Nucleus accumbens (tissue), 56 donors: ENCODE data around the gene LFNG.
A peak's percentile ranks its signal among the peaks of the same experiment; 100 is the strongest.

ENCODE experiments used
- DNase-seq, 56 donors: peaks; one replicate each; lab custom pipeline; 2025; lab: John Stamatoyannopoulos, UW

The LFNG gene

DNA sequence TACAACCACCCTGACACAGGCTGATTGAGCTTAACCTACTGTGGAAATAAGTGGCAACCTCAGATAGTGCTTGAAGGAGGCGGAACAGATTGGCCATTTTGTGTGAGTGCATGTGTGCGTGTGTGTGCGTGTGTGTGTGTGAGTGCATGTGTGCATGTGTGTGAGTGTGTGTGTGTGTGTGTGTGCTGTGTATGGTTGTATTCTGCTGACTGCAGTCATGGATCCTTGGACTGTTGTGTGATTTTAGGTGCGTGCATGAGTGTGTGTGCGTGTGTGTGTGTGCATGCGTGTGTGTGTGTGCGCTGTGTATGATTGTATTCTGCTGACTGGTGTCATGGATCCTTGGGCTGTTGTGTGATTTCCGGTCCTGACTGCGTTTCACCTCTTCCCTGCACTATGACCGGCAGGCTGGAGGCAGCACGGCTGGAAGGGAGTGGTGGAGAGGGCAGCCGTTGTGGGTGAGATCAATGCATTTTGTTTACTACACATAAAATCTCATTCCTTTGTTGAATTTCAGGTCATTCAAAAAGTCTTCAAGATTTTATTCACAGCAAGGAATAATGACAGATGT is 45.5 kb downstream of the LFNG start:
- DNase-seq, result no peak

DNA sequence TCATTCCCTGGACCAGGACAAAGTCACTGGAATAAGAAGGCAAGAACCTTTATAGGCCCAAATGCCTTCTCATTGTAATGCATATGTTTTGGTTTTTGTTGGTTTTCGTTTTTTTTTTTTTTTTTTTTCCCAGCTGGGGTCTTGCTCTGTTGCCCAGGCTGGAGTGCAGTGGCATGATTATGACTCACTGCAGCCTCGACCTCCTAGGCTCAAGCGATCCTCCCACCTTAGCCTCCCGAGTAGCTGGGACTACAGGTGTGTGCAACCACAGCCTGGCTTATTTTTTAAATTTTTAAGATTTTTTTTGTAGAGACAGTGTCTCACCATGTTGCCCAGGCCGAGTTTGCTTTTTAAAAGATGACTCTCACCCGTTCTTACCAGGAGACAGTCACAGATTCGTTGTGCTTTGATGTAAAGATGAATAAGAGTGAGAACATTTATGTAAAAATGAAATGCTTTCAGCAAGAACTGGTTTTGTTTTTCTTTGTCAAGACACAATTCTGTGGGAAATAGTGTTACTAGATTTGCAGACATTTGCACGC is 46.8 kb downstream of the LFNG start:
- DNase-seq, result no peak

DNA sequence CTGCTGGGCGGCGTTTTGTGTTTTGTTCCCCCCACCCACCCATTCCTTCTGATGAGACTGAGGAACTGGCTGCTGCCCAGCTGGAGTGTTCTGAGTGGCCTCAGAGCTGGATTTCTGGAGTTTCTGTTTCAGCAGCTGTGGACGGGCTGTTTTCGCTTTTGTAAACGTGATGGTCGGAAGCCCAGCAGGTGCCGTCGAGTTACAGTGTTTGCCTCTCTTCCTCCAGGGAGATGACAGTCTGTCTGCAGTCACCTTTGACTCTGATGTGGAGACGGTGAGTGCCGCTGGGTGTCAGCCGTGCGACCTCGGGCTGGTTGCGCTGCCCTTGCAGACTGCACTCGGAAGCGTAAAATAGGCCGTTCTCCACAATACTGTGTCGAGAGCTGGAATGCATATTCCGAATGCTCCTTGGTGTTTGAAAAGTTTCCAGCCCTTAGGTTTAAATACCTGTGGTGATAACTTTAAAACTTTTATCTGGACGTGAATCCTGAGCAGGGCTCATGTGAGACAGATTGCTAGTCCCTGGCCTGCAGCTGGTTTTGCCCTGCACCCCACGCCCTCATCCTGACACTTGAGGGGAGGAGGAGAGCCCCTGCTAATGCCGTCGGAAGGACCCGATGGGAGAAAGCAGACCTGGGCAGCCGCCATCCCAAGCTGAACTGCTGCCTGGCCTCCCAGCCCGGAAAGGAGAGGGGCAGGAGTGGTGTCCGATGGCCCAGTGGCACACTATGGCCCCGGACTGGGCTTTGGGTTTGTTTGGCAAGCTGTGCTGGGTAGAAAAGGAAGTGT is 47.5 kb downstream of the LFNG start:
- DNase-seq, result peak in 15 of 56 donors; percentile 4 to 59 (median 29)

DNA sequence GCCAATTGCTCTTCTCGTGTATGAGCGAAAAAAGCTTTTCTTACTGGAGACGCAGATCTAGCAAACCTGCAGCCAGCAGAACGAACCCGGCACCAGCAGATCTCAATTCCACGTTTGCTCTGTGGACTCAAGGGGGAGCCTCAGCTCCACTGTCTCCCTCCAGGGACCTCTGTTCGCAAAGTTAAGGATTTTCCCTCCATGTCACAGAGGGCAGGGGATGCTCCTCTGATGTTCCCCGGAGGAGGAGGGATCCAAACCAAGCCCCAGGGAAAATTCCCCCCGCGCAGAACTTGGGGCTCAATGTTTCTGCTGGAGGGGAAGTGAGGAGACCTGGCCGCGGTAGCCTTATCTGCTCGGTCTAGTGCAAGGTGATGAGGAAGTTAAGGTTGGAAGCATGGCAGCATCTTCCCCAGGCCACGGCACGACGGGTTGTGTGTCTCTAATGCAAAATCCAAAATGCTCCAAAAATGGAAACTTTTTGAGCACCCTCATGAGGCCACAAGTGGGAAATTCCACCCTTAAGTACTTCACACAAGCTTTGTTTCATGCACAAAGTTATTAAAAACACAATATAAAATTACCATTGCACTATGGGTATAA is 48.2 kb downstream of the LFNG start:
- DNase-seq, result peak in 44 of 56 donors; percentile 10 to 77 (median 34)

DNA sequence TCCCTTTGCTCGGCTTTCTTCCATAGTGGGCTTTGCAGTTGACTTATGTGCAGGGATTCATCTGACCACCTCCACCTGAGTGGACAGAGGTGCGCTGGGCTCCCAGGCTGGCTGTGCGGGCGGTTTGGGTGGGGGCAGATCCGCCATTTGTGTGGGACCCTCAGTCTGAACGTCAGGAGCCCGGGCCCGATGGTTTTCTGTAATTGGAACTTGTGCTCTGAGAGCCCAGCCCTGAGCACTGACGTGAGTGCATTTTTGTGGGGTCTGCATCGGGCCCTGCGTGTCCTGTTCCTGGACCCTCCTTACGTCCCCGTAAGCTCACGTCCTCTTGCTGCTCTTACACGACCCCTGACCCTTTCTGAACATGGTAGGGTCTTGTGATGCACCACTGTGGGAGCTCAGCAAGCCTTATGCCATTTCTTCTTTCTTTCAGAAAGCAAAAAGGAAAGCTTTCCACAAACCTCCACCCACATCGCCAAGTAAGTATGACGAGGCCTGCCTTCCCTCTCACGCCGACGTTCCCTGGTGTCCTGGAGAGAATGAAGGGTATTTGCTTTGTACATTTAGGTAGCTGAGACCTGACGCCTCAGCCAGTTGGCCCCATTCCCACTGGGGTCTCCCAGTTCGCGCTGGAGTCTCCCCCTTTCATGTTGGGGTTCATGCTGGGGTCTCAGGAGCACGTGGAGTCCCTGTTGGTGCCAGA is 49.1 kb downstream of the LFNG start:
- peak in 3 of 56 donors; percentile 6 to 21 (median 12) for DNase-seq

DNA sequence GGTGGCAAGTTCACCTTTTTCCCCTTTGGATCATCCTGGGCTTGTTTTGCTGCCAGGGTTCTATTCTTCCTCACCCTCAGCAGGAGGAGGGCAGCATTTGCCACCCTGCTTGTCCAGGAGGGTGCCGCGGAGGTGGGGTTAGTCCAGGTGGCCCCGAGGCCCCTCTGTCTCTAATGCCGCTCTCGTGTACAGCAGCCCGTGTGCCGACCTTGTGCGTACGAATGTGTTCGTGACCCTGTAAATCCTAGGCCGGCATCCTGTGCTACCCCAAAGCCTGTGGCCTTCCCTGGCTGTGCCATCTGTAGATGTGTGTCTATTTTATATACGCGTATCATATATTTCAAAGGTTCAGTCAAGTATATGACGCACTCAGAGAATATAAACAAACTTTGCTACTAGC is 49.8 kb downstream of the LFNG start:
- DNase-seq, result no peak

DNA sequence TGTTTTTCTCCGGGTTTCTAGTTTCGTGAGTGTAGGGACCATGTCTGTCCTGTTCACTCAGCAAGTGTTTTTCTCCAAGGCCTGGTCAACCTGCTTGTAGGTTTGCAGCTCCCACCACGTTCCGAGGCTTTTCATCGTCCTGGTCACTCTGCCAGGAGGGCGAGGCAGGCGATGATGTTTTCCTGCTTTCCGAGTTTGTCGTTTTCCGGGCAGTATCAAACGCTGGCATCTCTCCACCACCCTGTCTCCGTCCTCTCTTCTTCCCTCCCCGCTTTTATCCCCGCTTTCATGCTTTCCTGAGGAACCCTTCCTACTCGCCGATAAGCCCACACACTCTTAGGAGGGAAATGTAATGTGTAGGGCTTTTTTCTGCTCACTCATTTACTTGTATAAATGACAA is 50.4 kb downstream of the LFNG start:
- no peak for DNase-seq

DNA sequence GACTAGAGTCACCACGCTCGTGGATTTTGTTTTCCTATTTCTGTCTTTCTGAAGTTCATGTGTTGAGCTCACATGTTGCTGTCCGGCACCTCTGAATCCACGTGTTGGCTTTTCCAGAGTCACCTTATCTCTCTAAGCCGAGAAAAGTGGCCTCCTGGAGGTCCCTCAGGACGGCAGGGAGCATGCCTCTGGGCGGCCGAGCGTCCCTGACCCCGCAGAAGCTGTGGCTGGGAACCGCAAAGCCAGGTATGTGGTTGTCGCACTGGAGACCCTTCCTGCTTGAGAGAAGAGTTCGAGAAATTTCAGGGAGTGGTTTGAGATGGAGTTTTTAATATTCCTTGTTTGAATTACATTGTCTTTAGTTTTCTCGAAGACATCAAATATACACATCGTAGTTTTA is 51.8 kb downstream of the LFNG start:
- no peak for DNase-seq

DNA sequence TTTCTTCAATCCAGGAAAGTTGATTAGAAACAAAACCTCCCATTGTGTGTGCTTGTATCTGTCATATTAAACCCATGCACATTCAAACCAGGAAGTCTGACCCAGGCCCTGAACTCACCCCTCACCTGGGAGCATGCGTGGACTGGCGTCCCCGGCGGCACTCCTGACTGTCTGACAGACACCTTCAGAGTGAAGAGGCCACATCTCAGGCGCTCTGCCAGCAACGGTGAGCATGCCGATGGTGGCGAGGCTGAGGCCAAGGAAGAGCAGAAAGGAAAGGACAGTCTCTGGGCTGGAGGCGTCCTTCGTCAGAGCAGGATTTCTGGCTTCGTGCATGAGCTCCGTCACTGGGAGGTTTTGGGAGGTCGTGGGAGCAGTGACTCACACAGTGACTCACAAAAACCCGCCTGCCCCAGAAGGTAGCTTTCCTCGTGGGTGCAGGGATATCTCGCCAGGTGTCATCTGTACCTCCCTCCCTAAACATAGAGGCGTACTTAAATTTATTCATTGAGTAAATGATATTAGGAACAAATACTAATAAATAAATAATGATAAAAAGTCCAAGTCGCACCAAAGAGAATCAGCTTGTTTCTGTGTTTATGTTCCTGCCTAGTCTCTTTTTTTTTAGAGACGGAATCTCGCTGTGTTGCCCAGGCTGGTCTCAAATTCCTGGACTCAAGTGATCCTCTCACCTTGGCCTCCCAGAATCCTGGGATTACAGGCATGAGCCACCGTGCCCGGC is 52.7 kb downstream of the LFNG start:
- DNase-seq, result peak in 32 of 56 donors; percentile 8 to 82 (median 41)

DNA sequence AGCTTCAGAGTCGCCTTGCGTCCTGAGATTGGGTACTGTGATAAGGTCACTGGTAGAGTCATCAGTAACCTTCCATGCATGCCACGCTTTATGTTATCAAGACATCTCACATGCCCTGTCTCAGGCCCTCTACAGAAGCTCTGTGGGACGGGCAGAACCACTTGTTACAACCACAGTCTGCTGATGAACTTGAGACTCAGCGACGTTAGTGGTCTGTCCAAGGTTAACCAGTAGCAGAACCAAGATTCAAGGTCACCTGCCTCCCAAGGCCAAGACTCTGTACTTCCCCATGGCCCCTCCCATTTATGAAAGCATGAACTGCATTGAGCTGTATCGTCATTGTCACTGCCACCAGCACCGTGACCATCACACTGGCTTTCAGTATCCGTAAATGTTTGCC is 54.2 kb downstream of the LFNG start:
- no peak for DNase-seq

DNA sequence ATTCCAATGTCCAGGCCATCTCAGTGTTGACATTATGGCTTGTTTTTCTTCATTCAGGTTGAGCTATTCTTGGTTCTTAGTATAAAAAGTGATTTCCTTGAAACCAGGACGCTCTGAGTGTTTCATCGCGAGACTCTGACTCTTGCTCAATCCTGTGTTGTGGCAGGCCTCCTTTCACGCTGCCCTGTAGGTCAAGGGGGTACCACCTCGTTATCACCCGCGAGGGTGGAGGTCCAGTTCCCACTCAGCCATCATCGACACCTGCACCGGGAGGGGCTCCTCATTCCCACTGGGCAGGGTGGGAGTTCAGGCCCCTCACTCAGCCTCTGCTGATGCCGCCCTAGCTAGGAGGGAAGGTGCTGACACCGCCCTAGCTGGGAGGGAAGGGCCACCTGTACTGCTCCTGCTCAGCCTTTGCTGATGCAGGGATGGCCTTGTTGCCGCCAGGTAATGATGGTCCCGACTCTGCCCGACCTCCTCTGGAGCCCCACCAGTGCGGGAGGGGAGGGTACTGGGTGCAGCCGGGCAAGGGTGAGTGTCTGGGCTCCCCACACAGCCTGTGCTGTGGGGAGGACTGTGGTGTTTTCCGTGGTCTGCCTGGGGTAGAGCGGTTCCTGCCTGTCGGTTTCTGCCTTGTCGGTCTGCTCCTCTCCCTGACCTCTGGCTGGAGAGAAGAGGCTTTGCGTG is 55.6 kb downstream of the LFNG start:
- DNase-seq, result no peak

DNA sequence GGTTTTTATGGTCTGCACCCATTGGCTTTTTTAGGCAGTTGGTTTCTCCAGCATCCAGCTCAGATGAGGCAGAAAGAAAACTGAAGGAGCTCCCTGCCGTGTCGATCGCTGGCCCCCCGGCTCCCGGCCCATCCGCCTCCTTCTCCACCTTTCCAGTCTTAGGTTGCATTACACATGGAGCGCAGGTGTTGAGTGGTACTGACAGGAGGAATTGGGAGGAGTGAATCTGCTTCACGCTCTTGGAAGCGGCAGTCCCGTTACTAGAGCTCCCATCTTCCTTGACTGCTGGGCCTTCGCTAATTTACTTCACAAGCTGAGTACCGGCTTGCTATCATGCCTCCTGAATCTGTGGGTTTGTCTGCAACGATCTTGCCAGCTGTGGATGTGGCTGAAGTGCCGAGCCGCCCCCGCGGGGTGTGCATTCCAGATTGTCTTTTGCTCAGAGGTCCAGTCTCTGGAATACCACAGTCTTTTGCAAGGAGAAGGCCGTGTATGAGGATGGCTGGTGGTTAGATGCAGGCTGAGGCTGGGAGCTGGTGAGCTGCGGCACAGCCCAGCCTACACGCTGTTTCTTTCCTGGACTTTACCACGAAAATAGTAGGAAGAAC is 56.3 kb downstream of the LFNG start:
- DNase-seq, result no peak

DNA sequence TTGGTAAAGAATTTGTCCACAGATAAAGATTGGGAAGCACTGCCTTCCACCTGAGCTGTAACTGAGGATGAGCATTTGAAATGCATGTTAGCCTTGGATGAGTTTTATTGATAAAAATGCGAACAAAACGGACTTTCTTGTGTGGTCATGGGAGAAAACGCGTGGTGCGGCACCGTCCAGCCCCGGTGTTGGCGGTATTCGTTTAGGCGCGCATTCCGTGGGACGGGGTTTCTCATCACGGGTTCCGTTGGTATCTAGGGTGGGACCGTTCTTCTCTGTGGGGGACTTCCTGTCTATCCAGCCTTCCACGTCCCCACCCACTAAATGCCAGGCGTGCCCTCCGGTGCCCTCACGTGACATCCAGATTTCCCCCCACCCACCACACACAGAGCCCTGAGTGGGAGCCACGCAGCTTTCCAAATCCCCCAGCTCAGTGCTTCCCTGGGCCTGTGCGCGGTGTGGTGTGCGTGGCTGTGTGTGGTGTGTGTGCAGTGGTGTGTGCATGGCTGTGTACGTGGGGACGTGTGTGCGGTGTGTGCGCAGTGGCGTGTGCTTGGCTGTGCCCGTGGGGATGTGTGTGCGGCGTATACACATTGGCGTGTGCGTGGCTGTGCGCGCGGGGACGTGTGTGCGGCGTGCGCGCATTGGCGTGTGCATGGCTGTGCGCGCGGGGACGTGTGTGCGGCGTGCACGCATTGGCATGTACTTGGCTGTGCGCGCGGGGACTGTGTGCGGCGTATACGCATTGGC is 57.3 kb downstream of the LFNG start:
- DNase-seq, result no peak
